SK-N-MC (cell line): Measurements from ENCODE around the gene MRPL43.

Experiments used
- EZH2 ChIP-seq: fragments of 200-600 bp; sonication (generic); IDR thresholded peaks from one replicate; pipeline ENCODE4 v1.6.1; 2017; ENCODE audit warnings: antibody characterized with exemption
- POLR2AphosphoS5 ChIP-seq: IDR thresholded peaks from 2 replicates; pipeline ENCODE4 v1.6.1; 2012; ENCODE audit warnings: mild to moderate bottlenecking, low read depth, low read length, borderline replicate concordance

DNA sequence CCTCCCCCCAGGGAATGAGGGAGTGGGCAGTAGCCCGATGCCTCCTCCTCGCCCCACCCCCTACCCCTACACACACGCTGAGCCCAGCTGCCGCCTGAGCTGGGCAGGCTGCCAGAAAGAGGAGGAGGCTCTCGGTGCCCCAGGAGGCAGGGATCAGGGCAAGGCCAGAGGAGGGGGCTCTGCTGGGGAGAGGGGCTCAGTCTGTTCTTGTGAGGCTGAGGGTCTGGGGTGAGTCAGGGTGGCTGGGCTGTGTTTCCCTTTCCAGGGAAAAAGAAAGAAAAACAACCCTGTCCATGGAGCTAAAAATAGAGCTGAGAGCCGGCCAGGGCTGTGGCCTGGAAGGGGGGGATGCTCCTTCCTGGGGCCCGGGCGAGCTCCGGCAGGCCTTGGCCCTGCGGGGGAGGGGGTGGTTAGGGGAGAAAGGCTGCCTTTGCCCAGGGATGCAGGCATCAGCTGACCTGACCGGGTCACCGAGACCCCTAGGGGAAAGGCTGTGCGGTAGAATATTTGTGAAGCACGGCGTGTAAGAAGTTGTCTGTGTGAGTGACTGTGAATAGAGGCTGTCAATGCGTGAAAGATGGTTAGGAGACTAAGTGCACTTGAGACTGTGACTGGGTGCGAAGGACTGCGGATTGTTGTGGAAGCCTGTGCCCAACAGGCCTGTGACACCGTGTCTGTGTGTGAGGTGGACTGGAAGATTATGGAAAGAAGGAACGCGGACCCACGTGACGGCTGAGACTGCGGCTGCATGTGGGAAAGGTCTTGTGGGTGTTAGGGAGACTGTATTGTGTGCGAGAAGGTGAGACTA, 11.1 kb upstream of the MRPL43 start:
- no peak for TF ChIP-seq EZH2
- 0 out of 2 replicates have a peak, but pooled peaks have one; percentile 23 for TF ChIP-seq POLR2AphosphoS5
